ENCODE measurements around the gene CLEC4E.
"Not testable (repeated sequence)": the region's sequence is repeated elsewhere in the genome, so short reads cannot be mapped to it uniquely, and the experiment has no call there.

The CLEC4E gene

GRCh38 chr12:8501720-8502119, 39.0 kb downstream of the CLEC4E start:
- in situ Hi-C loops (cut with MboI; ENCODE audit: low pct_unique_long_range_greater_than_20kb, low sequenced_read_pairs, unreplicated experiment) = no loop called here
- no peak for TF ChIP-seq CTCF (IDR thresholded peaks at IDR 0.05; ENCODE audit: extremely low read depth, insufficient read depth, missing control alignments)
- no peak for DNase-seq (ENCODE audit: low spot score)

DNA sequence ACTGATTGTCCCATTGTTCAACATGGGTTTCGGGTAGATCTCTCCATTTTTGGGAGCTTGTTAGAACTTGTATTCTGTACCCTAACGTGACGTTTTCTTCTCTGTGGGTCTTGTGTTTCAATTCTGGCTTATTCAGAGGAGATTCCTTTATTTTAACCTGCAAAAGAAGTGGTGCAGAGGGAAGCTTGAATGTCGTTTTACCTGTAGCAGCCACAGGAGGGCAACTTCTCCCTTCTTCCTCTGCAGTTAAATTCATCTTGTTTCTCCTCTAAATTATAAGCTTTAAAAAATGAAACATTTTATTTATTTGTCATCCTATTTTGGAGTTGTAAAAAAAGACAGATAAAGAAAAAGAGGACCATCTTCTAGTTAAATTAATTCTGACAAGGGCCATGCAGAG, 41.1 kb downstream of the CLEC4E start:
- peak; percentile 32 for TF ChIP-seq CTCF (IDR thresholded peaks at IDR 0.05; ENCODE audit: extremely low read depth, insufficient read depth, missing control alignments)
- no peak for DNase-seq (ENCODE audit: low spot score)
- in situ Hi-C loops (cut with MboI; ENCODE audit: low pct_unique_long_range_greater_than_20kb, low sequenced_read_pairs, unreplicated experiment) = no loop called here

GRCh38 chr12:8496074-8496473, 44.6 kb downstream of the CLEC4E start:
- DNase-seq (ENCODE audit: low spot score); in situ Hi-C loops (cut with MboI; ENCODE audit: low pct_unique_long_range_greater_than_20kb, low sequenced_read_pairs, unreplicated experiment): not testable (repeated sequence)

DNA sequence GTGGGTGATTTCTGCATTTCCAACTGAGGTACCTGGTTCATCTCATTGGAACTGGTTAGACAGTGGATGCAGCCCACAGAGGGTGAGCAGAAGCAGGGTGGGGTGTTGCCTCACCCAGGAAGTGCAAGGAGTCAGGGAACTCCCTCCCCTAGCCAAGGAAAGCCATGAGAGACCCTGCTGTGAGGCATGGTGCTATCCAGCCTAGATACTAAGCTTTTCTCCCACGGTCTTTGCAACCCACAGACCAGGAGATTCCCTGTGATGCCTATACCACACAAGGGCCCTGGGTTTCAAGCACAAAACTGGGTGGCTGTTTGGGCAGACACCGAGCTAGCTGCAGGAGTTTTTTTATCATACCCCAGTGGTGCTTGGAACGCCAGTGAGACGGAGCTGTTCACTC, 45.0 kb downstream of the CLEC4E start:
- in situ Hi-C loops (cut with MboI; ENCODE audit: low pct_unique_long_range_greater_than_20kb, low sequenced_read_pairs, unreplicated experiment); DNase-seq (ENCODE audit: low spot score): not testable (repeated sequence)

GRCh38 chr12:8493084-8493483, 47.6 kb downstream of the CLEC4E start:
- DNase-seq (ENCODE audit: low spot score) = peak; percentile 65
- in situ Hi-C loops (cut with MboI; ENCODE audit: low pct_unique_long_range_greater_than_20kb, low sequenced_read_pairs, unreplicated experiment) = no loop called here
- TF ChIP-seq CTCF (IDR thresholded peaks at IDR 0.05; ENCODE audit: extremely low read depth, insufficient read depth, missing control alignments) = no peak

GRCh38 chr12:8491646-8492530, 48.8 kb downstream of the CLEC4E start:
- TF ChIP-seq CTCF (IDR thresholded peaks at IDR 0.05; ENCODE audit: extremely low read depth, insufficient read depth, missing control alignments) = no peak
- in situ Hi-C loops (cut with MboI; ENCODE audit: low pct_unique_long_range_greater_than_20kb, low sequenced_read_pairs, unreplicated experiment) = no loop called here
- DNase-seq (ENCODE audit: low spot score) = no peak

Measured in GM13977 (cell line).